Tibial artery (tissue), 4 donors: ENCODE results near the gene ATP1A3.
"Not testable (repeated sequence)": the region's sequence is repeated elsewhere in the genome, so short reads cannot be mapped to it uniquely, and the experiment has no call there.

Source experiments
- DNase-seq, 2 donors: peaks; one replicate each; pipeline ENCODE4 v3.0.0-alpha.2; 2019
- H3K27ac ChIP-seq, 2 donors: fragments of 200-600 bp; sonication (generic) in 1 of 2; 1 replicate in 1 of 2; 2 replicates in 1 of 2; pipeline ENCODE4 v1.5.1; 2018 to 2019; ENCODE audit warnings: mild to moderate bottlenecking in 1 of 2
- H3K27me3 ChIP-seq, 2 donors: fragments of 200-600 bp; sonication (generic) in 1 of 2; one replicate each; pipeline versions ENCODE4 v1.5.1 to v1.6.0; 2016 to 2019
- H3K36me3 ChIP-seq, 3 donors: fragments of 200-600 bp; sonication (generic) in 2 of 3; one replicate each; pipeline ENCODE4 v1.5.1; 2016 to 2019; ENCODE audit warnings: mild to moderate bottlenecking in 2 of 3
- H3K4me1 ChIP-seq, 4 donors: fragments of 200-600 bp; sonication (generic) in 2 of 4; 1 replicate in 3 of 4; 2 replicates in 1 of 4; pipeline ENCODE4 v1.5.1; 2016 to 2019
- H3K4me3 ChIP-seq, 2 donors: fragments of 200-600 bp; sonication (generic) in 1 of 2; 1 replicate in 1 of 2; 2 replicates in 1 of 2; pipeline ENCODE4 v1.5.1; 2018 to 2019; ENCODE audit warnings: mild to moderate bottlenecking in 2 of 2
- H3K9me3 ChIP-seq, 3 donors: fragments of 200-600 bp; sonication (generic) in 1 of 3; one replicate each; pipeline ENCODE4 v1.5.1; 2016 to 2019
- intact Hi-C: fragments of 100-400 bp; cut with DNase I; formaldehyde crosslinking; loops from one replicate; pipeline ENCODE4 v1.15.0; 2023; ENCODE audit warnings: low total_unique reads
- TF ChIP-seq, protein P1 (sequence below), 2 experiments: fragments of 200-600 bp in 1 of 2; fragments of 450-650 bp in 1 of 2; IDR thresholded peaks; one replicate each; pipeline ENCODE4 v1.5.1; 2017 to 2019; ENCODE audit warnings: antibody characterized with exemption in 2 of 2, mild to moderate bottlenecking in 1 of 2, moderate library complexity in 1 of 2

The ATP1A3 gene

DNA sequence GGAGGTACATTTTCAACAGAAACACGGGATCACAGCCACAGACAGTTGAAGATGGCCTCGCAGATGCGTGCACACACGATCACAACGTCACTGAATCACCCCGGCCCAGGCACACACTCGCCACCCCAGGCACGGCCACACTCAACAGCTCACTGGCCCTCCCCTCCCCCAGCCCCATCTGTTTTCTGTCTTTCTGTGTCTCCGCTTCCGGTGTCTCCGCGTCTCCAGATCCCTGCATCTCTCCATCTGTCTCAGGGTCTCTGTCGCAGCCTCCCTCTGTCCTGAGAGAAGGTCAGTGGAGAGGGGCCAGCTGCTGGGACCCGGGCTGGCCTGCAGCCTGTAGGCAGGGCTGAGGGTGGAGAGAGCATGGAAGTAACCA is 3.8 kb upstream of the ATP1A3 start:
- DNase-seq, result no peak

DNA sequence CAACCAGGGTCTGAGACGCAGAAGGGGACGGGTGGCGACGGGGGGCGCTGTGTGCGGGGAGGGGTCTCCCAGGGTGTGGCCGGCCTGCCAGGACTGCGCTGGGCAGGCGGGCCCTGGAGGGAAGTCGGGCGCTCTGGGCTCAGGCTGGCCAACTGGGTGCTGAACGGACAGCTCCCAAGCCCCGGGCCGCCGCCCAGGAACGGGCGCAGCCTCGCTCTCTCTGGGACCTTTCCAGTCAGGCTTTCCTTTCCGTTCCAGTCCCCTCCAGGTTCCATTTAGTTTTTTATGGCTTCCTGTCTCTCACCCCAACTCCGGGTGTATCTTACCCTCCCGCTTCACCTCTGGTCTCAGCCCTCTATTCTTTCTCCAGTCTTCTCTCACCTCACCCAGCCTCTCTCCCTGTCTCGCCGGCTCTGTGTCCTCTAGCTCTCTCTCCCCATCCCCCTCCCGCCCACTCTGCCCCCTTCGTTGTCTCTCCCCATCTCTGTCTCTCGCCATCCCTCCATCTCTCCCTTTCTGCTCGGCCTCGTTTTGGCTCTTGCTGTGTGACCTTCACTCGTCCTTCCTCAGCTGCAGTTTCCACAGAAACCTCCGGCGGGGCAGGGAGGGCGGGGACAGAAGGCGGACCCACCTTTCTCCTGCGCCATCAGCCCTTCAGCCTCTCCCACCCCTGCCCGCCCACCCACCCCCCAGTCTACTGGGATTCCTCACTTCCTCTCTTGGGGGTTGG is 3.3 kb upstream of the ATP1A3 start:
- Histone ChIP-seq H3K9me3 (no peaks in the 10 kb centered on the region), H3K27ac (no peak overlapping the region), H3K4me1 (peaks cover 0 to 31% (median 15%) of the 10 kb centered on the region in 4 donors), H3K27me3 (peaks cover 3 to 95% of the 10 kb centered on the region in 2 donors), H3K4me3 (no peak overlapping the region), H3K36me3 (peaks cover 0 to 2% (median under 1%) of the 10 kb centered on the region in 3 donors)
- intact Hi-C loops, result no loop called here
- TF ChIP-seq, protein P1, sequence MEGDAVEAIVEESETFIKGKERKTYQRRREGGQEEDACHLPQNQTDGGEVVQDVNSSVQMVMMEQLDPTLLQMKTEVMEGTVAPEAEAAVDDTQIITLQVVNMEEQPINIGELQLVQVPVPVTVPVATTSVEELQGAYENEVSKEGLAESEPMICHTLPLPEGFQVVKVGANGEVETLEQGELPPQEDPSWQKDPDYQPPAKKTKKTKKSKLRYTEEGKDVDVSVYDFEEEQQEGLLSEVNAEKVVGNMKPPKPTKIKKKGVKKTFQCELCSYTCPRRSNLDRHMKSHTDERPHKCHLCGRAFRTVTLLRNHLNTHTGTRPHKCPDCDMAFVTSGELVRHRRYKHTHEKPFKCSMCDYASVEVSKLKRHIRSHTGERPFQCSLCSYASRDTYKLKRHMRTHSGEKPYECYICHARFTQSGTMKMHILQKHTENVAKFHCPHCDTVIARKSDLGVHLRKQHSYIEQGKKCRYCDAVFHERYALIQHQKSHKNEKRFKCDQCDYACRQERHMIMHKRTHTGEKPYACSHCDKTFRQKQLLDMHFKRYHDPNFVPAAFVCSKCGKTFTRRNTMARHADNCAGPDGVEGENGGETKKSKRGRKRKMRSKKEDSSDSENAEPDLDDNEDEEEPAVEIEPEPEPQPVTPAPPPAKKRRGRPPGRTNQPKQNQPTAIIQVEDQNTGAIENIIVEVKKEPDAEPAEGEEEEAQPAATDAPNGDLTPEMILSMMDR (IDR thresholded peaks at IDR 0.05), result no peak
- no peak for DNase-seq

More for the DNA sequence above, 3.8 kb upstream of the ATP1A3 start:
- TF ChIP-seq, protein P1 (IDR thresholded peaks at IDR 0.05), result no peak
- Histone ChIP-seq H3K27ac (no peak overlapping the region), H3K9me3 (no peaks in the 10 kb centered on the region), H3K36me3 (peaks cover 0 to 6% (median 4%) of the 10 kb centered on the region in 3 donors), H3K4me3 (no peak overlapping the region), H3K4me1 (peaks cover 0 to 31% (median 15%) of the 10 kb centered on the region in 4 donors), H3K27me3 (peaks cover 3 to 95% of the 10 kb centered on the region in 2 donors)
- intact Hi-C loops, result no loop called here

DNA sequence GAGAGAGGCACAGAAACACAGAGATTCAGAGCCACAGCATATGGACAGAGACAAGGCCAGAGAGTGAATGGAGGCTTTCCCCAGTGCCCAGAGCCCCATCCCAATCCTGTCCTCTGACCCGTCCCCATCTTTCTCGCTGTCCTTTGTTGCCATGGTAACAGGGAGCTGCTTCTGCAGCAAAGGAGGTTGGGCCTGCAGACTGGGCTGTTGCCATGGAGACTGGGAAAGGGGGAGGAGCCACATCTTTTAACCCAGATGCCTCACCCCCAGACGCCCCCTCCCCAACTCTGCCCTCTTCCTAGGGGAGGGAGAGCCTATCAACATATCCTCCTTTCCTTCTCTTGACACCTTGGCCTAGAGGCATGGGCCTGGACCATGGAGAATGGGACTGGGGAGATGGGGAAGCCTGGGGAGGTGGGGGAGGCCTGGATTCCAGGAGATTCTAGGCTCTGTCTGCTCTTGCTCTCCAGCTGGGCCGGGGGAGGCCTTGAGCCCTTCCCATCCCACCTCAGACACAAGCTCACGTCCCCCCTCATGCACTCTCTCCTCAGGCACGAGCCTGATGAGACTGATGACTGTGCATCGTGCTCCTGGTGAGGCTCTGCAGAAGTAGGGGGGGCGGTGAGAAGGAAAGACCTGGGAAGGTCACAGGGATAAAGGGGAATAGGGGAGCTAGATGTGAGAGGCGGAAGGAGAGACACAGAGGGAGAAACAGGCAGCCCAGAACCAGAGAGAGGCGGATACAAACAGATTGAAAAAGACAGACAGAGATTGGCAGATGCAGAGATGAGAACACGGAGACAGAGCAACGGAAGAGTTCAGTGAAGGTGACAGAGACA is 2.1 kb upstream of the ATP1A3 start:
- H3K27me3 ChIP-seq, result peaks cover 3 to 99% of the 10 kb centered on the region in 2 donors
- DNase-seq, result no peak
- no peaks in the 10 kb centered on the region for H3K9me3 ChIP-seq
- no peak overlapping the region for H3K27ac ChIP-seq
- H3K4me3 ChIP-seq, result no peak overlapping the region
- H3K4me1 ChIP-seq, result peaks cover 0 to 31% (median 15%) of the 10 kb centered on the region in 4 donors
- TF ChIP-seq, protein P1 (IDR thresholded peaks at IDR 0.05), result no peak
- no peaks in the 10 kb centered on the region for H3K36me3 ChIP-seq
- intact Hi-C loops, result no loop called here

DNA sequence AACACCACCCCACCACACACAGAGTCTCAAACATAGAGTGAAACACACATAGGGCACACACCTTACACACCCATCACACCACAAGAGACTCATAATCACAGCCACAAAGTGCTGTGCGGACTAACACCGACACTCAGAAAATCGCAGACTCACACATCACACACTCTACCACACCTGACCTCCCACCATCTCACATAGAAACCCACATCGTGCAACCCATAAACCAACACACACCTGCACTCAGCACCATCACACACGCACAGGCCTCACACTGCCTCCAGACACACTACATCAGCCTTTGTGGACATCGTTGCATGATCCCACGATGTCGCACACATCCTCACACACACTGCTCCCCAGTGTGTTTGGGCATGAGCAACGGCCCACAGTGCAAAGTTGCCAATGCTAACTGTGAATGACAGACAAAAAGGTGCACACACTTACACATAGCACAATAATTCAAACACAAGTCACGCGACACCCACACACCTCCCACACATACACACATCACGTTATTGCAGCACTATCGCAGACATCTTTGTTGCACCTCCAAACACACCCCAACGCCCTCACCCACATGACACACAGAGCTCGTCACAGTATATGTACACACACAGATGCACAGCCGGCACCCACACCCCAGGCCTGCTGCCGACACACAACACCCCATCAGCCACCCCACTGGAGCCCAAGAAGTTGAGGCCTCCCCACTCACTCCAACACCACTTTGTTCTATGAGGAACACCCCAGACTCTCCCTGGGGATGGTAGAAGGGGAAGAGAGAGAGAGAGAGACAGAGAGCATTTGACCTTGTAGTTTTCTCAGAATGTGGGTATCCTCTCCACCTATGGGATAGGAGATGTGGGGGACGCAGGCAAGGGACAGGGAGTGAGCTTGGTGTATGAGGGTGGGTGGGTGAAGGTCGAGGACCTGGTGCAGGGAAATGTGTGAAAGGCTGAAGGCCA is 1.2 kb upstream of the ATP1A3 start:
- peaks cover 0 to 31% (median 15%) of the 10 kb centered on the region in 4 donors for H3K4me1 ChIP-seq
- H3K27me3 ChIP-seq, result peaks cover 3 to 95% of the 10 kb centered on the region in 2 donors
- no peaks in the 10 kb centered on the region for H3K36me3 ChIP-seq
- no peak overlapping the region for H3K4me3 ChIP-seq
- intact Hi-C loops, result no loop called here
- TF ChIP-seq, protein P1 (IDR thresholded peaks at IDR 0.05), result no peak
- H3K27ac ChIP-seq, result no peak overlapping the region
- no peak for DNase-seq
- no peaks in the 10 kb centered on the region for H3K9me3 ChIP-seq

DNA sequence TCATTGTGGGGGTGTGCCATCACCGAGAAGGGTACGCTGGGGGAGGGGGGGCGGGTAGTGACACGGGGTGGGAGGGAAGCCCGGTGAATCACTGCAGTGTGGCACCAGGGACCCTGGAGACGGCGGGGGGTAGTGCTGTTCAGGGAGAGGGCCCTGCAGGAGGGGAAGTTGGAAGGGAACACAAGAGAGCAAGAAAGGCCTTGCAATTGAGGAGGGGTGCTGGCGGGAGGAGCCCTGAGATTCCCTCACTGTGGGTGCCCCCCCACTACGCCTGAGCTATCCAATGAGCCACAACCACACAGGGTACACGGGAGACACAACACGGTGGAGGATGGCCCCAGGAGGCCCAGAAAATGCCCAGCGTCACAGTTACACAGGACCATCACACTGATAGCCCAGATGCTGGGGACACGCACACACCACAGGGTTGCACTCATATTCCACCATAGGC is 516 bp upstream of the ATP1A3 start:
- no peak overlapping the region for H3K4me3 ChIP-seq

DNA sequence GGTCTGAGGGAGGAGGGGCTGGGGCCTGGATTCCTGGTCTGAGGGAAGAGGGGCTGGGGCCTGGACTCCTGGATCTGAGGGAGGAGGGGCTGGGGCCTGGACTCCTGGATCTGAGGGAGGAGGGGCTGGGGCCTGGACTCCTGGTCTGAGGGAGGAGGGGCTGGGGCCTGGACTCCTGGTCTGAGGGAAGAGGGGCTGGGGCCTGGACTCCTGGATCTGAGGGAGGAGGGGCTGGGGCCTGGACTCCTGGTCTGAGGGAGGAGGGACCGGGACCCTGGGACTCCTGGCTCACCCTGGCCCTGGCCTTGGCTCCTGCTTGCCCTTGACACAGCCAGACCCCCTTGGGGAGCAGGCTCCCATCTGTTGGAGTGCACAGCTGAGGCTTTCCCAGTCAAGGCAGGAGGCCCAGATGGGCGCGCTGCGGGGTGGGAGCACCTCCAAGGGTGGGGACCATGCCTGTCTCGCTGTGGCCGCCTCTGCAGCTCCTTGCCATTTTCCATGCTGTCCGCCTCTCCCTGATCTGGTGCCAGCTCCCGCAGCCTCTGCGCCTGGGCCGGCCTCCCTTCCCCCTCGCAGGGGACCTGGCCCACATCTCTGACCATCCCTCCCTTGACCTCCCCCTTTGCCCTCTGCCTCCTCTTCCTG is 2.0 kb downstream of the ATP1A3 start:
- intact Hi-C loops, H3K4me3 ChIP-seq, H3K9me3 ChIP-seq, DNase-seq, H3K27ac ChIP-seq, H3K36me3 ChIP-seq: not testable (repeated sequence)
- Histone ChIP-seq H3K4me1 (peaks cover 0 to 12% (median 10%) of the 10 kb centered on the region in 4 donors), H3K27me3 (peaks cover 3 to 82% of the 10 kb centered on the region in 2 donors)

More for the DNA sequence above, 516 bp upstream of the ATP1A3 start:
- DNase-seq, result no peak
- intact Hi-C loops, result no loop called here
- H3K9me3 ChIP-seq, result no peaks in the 10 kb centered on the region
- TF ChIP-seq, protein P1 (IDR thresholded peaks at IDR 0.05), result no peak
- H3K36me3 ChIP-seq, result no peaks in the 10 kb centered on the region
- peaks cover 3 to 94% of the 10 kb centered on the region in 2 donors for H3K27me3 ChIP-seq
- peaks cover 0 to 31% (median 15%) of the 10 kb centered on the region in 4 donors for H3K4me1 ChIP-seq
- H3K27ac ChIP-seq, result no peak overlapping the region
